Mesothelial cell of epicardium (in vitro differentiated cells): ENCODE results near the gene CRABP2. TPM values are rescaled to one million over a fixed set of nuclear protein-coding genes. Genes with fewer than 3 reads are reported as not detected.

Source experiments
- DNase-seq, 2 experiments: peaks; one replicate each; pipeline ENCODE4 v3.0.0; 2021; ENCODE audit warnings: low spot score in 2 of 2; ENCODE audit not compliant: unreplicated experiment in 2 of 2
- H3K27ac Mint-ChIP-seq: 2 replicates; pipeline ENCODE4 v1.8.0; 2021; ENCODE audit warnings: mixed read lengths
- H3K27me3 Mint-ChIP-seq: 2 replicates; pipeline ENCODE4 v1.8.0; 2021; ENCODE audit warnings: low read depth, mixed read lengths
- H3K36me3 Mint-ChIP-seq: 2 replicates; pipeline ENCODE4 v1.8.0; 2021; ENCODE audit warnings: mixed read lengths
- H3K4me1 Mint-ChIP-seq: 2 replicates; pipeline ENCODE4 v1.8.0; 2021; ENCODE audit warnings: mixed read lengths
- H3K4me3 Mint-ChIP-seq: 2 replicates; pipeline ENCODE4 v1.8.0; 2021; ENCODE audit warnings: mild to moderate bottlenecking, moderate library complexity, mixed read lengths
- H3K9me3 Mint-ChIP-seq: 2 replicates; pipeline ENCODE4 v1.8.0; 2021; ENCODE audit warnings: mixed read lengths
- CTCF ChIP-seq: fragments of 200-600 bp; sonication (generic); IDR thresholded peaks from one replicate; pipeline ENCODE4 v1.5.0; 2021; ENCODE audit warnings: antibody characterized with exemption; ENCODE audit not compliant: unreplicated experiment
- total RNA-seq: library from RNA; stranded (reverse); gene quantifications from 3 replicates; pipeline ENCODE4 v1.2.1, GENCODE V29; 2021

Gene CRABP2
- 676 to 704 TPM (median 686 TPM) in 3 replicates for total RNA-seq

- Mint-ChIP-seq H3K27ac (peak within 1 kb of the TSS; percentile 96), H3K9me3 (no peaks in the 10 kb centered on the region), H3K27me3 (no peaks in the 10 kb centered on the region), H3K4me3 (peak within 1 kb of the TSS; percentile 84), H3K4me1 (peaks cover 83% of the 10 kb centered on the region), H3K36me3 (peaks cover 2% of the 10 kb centered on the region)
- DNase-seq = peak; percentile 51 to 64
- TF ChIP-seq CTCF = no peak
These were observed at the start of gene CRABP2 for GRCh38 chr1:156705321-156705917. TSS of gene CRABP2 (minus strand) at chr1:156705583. CDS start at chr1:156705446, 137 bp downstream.

GRCh38 chr1:156754219-156754618, 48.8 kb upstream of the CRABP2 start:
- H3K9me3 Mint-ChIP-seq = no peaks in the 10 kb centered on the region
- no peak for DNase-seq
- H3K27ac Mint-ChIP-seq = no peak overlapping the region
- H3K4me1 Mint-ChIP-seq = peaks cover 22% of the 10 kb centered on the region
- H3K36me3 Mint-ChIP-seq = no peaks in the 10 kb centered on the region
- no peak for TF ChIP-seq CTCF
- H3K4me3 Mint-ChIP-seq = no peak overlapping the region
- no peaks in the 10 kb centered on the region for H3K27me3 Mint-ChIP-seq

- no peak for DNase-seq
- Mint-ChIP-seq H3K36me3 (no peaks in the 10 kb centered on the region), H3K9me3 (no peaks in the 10 kb centered on the region), H3K27me3 (no peaks in the 10 kb centered on the region), H3K27ac (peak overlapping the region; percentile 85), H3K4me3 (peak overlapping the region; percentile 96), H3K4me1 (peaks cover 35% of the 10 kb centered on the region)
- TF ChIP-seq CTCF = no peak
These were observed 47.6 kb upstream of the CRABP2 start for GRCh38 chr1:156752843-156753482.

- peaks cover 43% of the 10 kb centered on the region for H3K4me1 Mint-ChIP-seq
- H3K27ac Mint-ChIP-seq = peak overlapping the region; percentile 98
- no peaks in the 10 kb centered on the region for H3K9me3 Mint-ChIP-seq
- no peaks in the 10 kb centered on the region for H3K36me3 Mint-ChIP-seq
- peak; percentile 87 to 89 for DNase-seq
- no peaks in the 10 kb centered on the region for H3K27me3 Mint-ChIP-seq
- no peak for TF ChIP-seq CTCF
- peak overlapping the region; percentile 96 for H3K4me3 Mint-ChIP-seq
These were observed 46.5 kb upstream of the CRABP2 start for GRCh38 chr1:156751757-156752481.

GRCh38 chr1:156751451-156751756, 46.0 kb upstream of the CRABP2 start, which contains the start of gene HDGF:
TSS of gene HDGF (minus strand) at chr1:156751675. CDS start at chr1:156751429, 246 bp downstream.
- Mint-ChIP-seq H3K36me3 (no peaks in the 10 kb centered on the region), H3K27me3 (no peaks in the 10 kb centered on the region), H3K9me3 (no peaks in the 10 kb centered on the region), H3K4me3 (peak within 1 kb of the TSS; percentile 96), H3K4me1 (peaks cover 46% of the 10 kb centered on the region), H3K27ac (peak within 1 kb of the TSS; percentile 100)
- DNase-seq = no peak
- no peak for TF ChIP-seq CTCF
